ENCODE measurements around the gene ZNF462.

ZNF462 gene

DNA sequence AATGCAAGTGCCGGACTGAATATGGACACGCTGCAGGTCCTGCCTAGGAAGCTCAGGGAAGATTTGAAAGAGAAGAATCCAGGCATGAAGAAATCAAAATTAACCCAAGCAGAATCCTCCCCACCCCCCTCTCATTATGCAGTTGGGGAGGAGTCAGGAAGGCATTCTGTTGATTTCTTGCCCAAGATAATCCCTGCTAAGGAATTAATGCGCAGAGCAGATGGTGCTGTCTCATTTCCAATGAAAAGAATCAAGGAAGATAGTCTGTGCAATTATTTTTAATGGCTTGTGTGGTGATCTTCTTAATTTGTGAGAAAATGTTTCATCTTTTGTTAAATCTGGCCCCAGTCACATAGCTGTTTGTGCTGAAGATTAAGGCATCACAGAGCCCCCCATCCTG, 145.0 kb downstream of the ZNF462 start:
- Histone ChIP-seq H3K9ac (ENCODE audit: low read length) (no peak overlapping the region), H3K18ac (ENCODE audit: low read length) (no peak overlapping the region), H3K4ac (ENCODE audit: low read depth, low read length) (no peak overlapping the region), H2BK5ac (ENCODE audit: low read length) (no peak overlapping the region), H3K79me2 (ENCODE audit: control insufficient read depth, insufficient read depth, low read length) (no peaks in the 10 kb centered on the region), H2AK5ac (ENCODE audit: low read length) (no peak overlapping the region), H2BK15ac (replicated peaks; ENCODE audit: low read depth) (no peak overlapping the region), H3K4me1 (ENCODE audit: control insufficient read depth, low read depth, low read length) (peaks cover 8% of the 10 kb centered on the region), H3K4me2 (ENCODE audit: low read length) (no peak overlapping the region), H4K8ac (ENCODE audit: low read depth, low read length) (no peak overlapping the region), H3K27ac (ENCODE audit: low read depth, low read length) (no peak overlapping the region), H3K23ac (ENCODE audit: low read length) (no peak overlapping the region), H2BK120ac (ENCODE audit: low read depth, low read length) (no peak overlapping the region), H3K79me1 (ENCODE audit: low read length) (no peaks in the 10 kb centered on the region), H3K36me3 (ENCODE audit: control insufficient read depth, insufficient read depth, low read length) (no peaks in the 10 kb centered on the region), H3K27me3 (ENCODE audit: insufficient read depth, low read length, poor library complexity) (no peaks in the 10 kb centered on the region), H3K56ac (ENCODE audit: low read length) (no peak overlapping the region), H4K5ac (ENCODE audit: low read length) (no peak overlapping the region), H3K4me3 (ENCODE audit: low read length) (no peak overlapping the region)
- no CpG with 5 or more reads among the region's 3 CpGs for WGBS (ENCODE audit: extremely low coverage, insufficient coverage, low lambda C conversion rate)
- DNase-seq, result no peak

DNA sequence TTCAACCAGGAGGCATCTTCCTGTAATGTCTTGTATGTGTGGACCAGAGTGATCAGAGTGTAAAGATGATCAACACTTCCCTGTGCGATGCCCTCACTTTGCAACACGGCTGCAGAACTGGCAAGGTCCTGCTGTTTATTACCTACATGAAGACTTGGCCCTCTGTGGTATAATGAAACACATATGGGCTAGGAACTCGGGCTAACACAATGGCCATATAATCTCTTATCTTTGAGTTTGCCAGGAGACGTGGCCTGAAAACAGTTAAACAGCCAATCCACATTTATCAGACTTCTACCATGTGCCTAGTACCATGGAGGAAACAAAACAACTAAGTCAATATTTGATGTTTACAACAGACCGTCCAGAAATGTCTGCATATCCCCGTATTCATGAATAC, 145.5 kb downstream of the ZNF462 start:
- no peak overlapping the region for H3K23ac ChIP-seq (ENCODE audit: low read length)
- H3K4me2 ChIP-seq (ENCODE audit: low read length), result no peak overlapping the region
- H4K5ac ChIP-seq (ENCODE audit: low read length), result no peak overlapping the region
- no peak overlapping the region for H2BK15ac ChIP-seq (replicated peaks; ENCODE audit: low read depth)
- H2BK120ac ChIP-seq (ENCODE audit: low read depth, low read length), result no peak overlapping the region
- peaks cover 8% of the 10 kb centered on the region for H3K4me1 ChIP-seq (ENCODE audit: control insufficient read depth, low read depth, low read length)
- no peak overlapping the region for H3K18ac ChIP-seq (ENCODE audit: low read length)
- H3K79me2 ChIP-seq (ENCODE audit: control insufficient read depth, insufficient read depth, low read length), result no peaks in the 10 kb centered on the region
- no peak overlapping the region for H3K4ac ChIP-seq (ENCODE audit: low read depth, low read length)
- DNase-seq, result peak; percentile 52
- no peak overlapping the region for H3K9ac ChIP-seq (ENCODE audit: low read length)
- no peak overlapping the region for H2BK5ac ChIP-seq (ENCODE audit: low read length)
- no peak overlapping the region for H4K8ac ChIP-seq (ENCODE audit: low read depth, low read length)
- no peaks in the 10 kb centered on the region for H3K79me1 ChIP-seq (ENCODE audit: low read length)
- no peak overlapping the region for H3K56ac ChIP-seq (ENCODE audit: low read length)
- H3K27ac ChIP-seq (ENCODE audit: low read depth, low read length), result no peak overlapping the region
- no CpG with 5 or more reads among the region's 6 CpGs for WGBS (ENCODE audit: extremely low coverage, insufficient coverage, low lambda C conversion rate)
- no peaks in the 10 kb centered on the region for H3K27me3 ChIP-seq (ENCODE audit: insufficient read depth, low read length, poor library complexity)
- H2AK5ac ChIP-seq (ENCODE audit: low read length), result no peak overlapping the region
- no peak overlapping the region for H3K4me3 ChIP-seq (ENCODE audit: low read length)
- H3K36me3 ChIP-seq (ENCODE audit: control insufficient read depth, insufficient read depth, low read length), result no peaks in the 10 kb centered on the region

DNA sequence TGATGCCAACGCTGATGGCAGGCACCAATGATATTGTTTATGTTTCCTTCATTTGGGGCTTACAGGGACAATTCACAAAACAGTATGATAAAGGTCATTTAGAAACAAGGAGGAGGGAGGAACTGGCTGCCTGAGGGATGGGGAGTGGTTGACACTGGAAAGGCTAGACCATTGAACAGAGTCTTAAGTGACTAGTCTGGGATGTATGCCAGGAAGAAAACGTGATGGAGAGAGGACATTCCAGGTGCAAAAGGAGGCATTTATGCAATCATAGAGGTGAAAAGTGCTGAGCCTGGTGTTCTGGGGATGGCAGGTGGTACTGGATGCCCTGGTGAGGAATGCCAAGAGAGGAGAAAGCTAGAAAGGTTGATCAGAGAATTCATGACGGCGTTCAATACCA, 153.4 kb downstream of the ZNF462 start:
- Histone ChIP-seq H3K23ac (ENCODE audit: low read length) (no peak overlapping the region), H3K36me3 (ENCODE audit: control insufficient read depth, insufficient read depth, low read length) (no peaks in the 10 kb centered on the region), H3K27ac (ENCODE audit: low read depth, low read length) (no peak overlapping the region), H4K5ac (ENCODE audit: low read length) (no peak overlapping the region), H2BK120ac (ENCODE audit: low read depth, low read length) (no peak overlapping the region), H3K79me2 (ENCODE audit: control insufficient read depth, insufficient read depth, low read length) (no peaks in the 10 kb centered on the region), H3K9ac (ENCODE audit: low read length) (no peak overlapping the region), H3K4me1 (ENCODE audit: control insufficient read depth, low read depth, low read length) (no peaks in the 10 kb centered on the region), H3K4me2 (ENCODE audit: low read length) (no peak overlapping the region), H3K79me1 (ENCODE audit: low read length) (no peaks in the 10 kb centered on the region), H3K27me3 (ENCODE audit: insufficient read depth, low read length, poor library complexity) (no peaks in the 10 kb centered on the region), H3K18ac (ENCODE audit: low read length) (no peak overlapping the region), H3K4me3 (ENCODE audit: low read length) (no peak overlapping the region), H3K4ac (ENCODE audit: low read depth, low read length) (no peak overlapping the region), H2BK15ac (replicated peaks; ENCODE audit: low read depth) (no peak overlapping the region), H3K56ac (ENCODE audit: low read length) (no peak overlapping the region), H2BK5ac (ENCODE audit: low read length) (no peak overlapping the region), H2AK5ac (ENCODE audit: low read length) (no peak overlapping the region), H4K8ac (ENCODE audit: low read depth, low read length) (no peak overlapping the region)
- DNase-seq, result no peak
- no CpG with 5 or more reads among the region's 4 CpGs for WGBS (ENCODE audit: extremely low coverage, insufficient coverage, low lambda C conversion rate)

DNA sequence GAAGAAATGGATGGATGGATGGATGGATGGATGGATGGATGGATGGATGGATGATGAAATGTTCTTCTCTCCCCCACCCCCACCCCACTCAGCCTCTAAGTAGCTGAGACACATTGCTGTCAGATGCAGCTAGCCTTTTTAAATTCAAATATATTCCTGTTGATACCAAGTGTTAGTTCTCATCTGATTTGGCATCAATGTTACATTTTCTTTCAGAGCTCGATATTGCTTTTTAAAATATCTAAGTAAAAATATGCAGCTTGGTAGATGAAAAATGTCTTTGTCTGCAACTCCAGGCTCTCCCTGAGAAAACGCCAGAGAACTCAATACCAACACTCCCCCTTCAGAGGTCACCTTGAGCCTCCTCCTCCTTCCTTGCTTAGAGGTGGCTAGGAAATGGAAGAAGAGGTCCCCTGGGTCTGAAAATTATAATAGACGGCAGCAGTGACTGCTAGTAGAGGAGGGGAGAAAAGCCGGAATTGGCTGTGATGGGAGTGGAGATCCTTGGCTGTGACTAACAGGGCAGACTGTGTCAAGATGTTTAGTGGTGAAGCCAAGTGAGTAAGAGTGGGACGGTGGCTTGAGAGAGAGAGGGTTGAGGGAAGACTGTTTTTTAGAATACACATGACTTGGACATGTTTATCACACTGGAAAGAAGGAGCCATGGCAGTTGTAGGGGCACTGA, 156.0 kb downstream of the ZNF462 start:
- H3K4me1 ChIP-seq (ENCODE audit: control insufficient read depth, low read depth, low read length), result no peaks in the 10 kb centered on the region
- H4K8ac ChIP-seq (ENCODE audit: low read depth, low read length), result no peak overlapping the region
- H3K4ac ChIP-seq (ENCODE audit: low read depth, low read length), result no peak overlapping the region
- no peak overlapping the region for H4K5ac ChIP-seq (ENCODE audit: low read length)
- no peak overlapping the region for H3K9ac ChIP-seq (ENCODE audit: low read length)
- DNase-seq, result no peak
- no peak overlapping the region for H2BK15ac ChIP-seq (replicated peaks; ENCODE audit: low read depth)
- H3K23ac ChIP-seq (ENCODE audit: low read length), result no peak overlapping the region
- H2BK120ac ChIP-seq (ENCODE audit: low read depth, low read length), result no peak overlapping the region
- no peak overlapping the region for H3K4me3 ChIP-seq (ENCODE audit: low read length)
- H3K79me1 ChIP-seq (ENCODE audit: low read length), result no peaks in the 10 kb centered on the region
- H3K4me2 ChIP-seq (ENCODE audit: low read length), result no peak overlapping the region
- H3K27ac ChIP-seq (ENCODE audit: low read depth, low read length), result no peak overlapping the region
- no peaks in the 10 kb centered on the region for H3K36me3 ChIP-seq (ENCODE audit: control insufficient read depth, insufficient read depth, low read length)
- no peak overlapping the region for H2BK5ac ChIP-seq (ENCODE audit: low read length)
- WGBS (ENCODE audit: extremely low coverage, insufficient coverage, low lambda C conversion rate), result no CpG with 5 or more reads among the region's 5 CpGs
- H2AK5ac ChIP-seq (ENCODE audit: low read length), result no peak overlapping the region
- H3K79me2 ChIP-seq (ENCODE audit: control insufficient read depth, insufficient read depth, low read length), result no peaks in the 10 kb centered on the region
- H3K56ac ChIP-seq (ENCODE audit: low read length), result no peak overlapping the region
- no peak overlapping the region for H3K18ac ChIP-seq (ENCODE audit: low read length)
- no peaks in the 10 kb centered on the region for H3K27me3 ChIP-seq (ENCODE audit: insufficient read depth, low read length, poor library complexity)

DNA sequence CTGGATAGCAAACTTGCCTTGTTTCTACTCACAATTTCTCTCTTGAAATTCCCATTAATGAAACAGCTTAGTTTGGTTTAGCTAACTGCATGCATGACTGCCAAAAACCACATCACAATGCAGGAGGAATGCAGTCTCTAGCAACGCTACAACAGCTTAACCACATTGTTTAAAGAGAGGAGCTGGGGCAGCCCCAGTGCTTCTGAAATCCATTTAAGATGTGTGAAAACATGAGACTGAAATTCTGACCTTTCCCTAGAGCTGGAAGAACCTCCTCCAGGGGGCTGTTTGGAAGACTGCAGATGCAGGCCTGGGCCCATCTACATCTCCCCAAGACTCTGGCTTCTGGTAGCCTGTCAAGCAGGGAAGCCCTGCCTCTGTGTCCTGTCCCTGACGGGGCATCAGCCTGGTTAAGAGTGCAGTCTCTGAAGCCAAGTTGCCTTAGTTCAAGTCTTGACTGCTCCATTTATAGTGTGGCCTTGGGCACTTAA, 157.1 kb downstream of the ZNF462 start:
- peak; percentile 83 for DNase-seq
- no peak overlapping the region for H3K27ac ChIP-seq (ENCODE audit: low read depth, low read length)
- WGBS (ENCODE audit: extremely low coverage, insufficient coverage, low lambda C conversion rate), result no CpG with 5 or more reads among the region's 2 CpGs

DNA sequence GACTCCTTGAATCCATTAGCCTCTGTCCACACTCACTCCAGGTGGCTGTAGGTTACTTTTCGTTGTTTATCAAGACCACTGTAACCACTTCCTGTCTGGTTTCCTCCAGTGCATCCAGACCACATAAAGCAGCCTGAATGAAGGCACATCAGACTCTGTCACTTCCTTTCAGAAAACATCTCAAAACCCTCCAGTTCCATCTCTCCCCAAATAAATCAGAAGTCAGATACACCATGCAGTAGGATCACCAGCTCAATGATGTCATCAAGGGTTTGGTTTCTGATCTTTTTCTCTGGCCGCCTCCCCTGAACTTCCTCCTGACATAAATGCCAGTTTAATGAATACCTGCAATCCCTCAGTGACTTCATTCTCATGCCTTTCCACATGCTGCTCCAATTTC, 161.2 kb downstream of the ZNF462 start:
- Histone ChIP-seq H3K36me3 (ENCODE audit: control insufficient read depth, insufficient read depth, low read length) (no peaks in the 10 kb centered on the region), H4K8ac (ENCODE audit: low read depth, low read length) (no peak overlapping the region), H4K5ac (ENCODE audit: low read length) (no peak overlapping the region), H3K4me3 (ENCODE audit: low read length) (no peak overlapping the region), H3K27ac (ENCODE audit: low read depth, low read length) (no peak overlapping the region), H2BK5ac (ENCODE audit: low read length) (no peak overlapping the region), H2BK15ac (replicated peaks; ENCODE audit: low read depth) (no peak overlapping the region), H3K79me2 (ENCODE audit: control insufficient read depth, insufficient read depth, low read length) (no peaks in the 10 kb centered on the region), H3K4ac (ENCODE audit: low read depth, low read length) (no peak overlapping the region), H2AK5ac (ENCODE audit: low read length) (no peak overlapping the region), H3K4me1 (ENCODE audit: control insufficient read depth, low read depth, low read length) (no peaks in the 10 kb centered on the region), H3K23ac (ENCODE audit: low read length) (no peak overlapping the region), H2BK120ac (ENCODE audit: low read depth, low read length) (no peak overlapping the region), H3K9ac (ENCODE audit: low read length) (no peak overlapping the region), H3K79me1 (ENCODE audit: low read length) (no peaks in the 10 kb centered on the region), H3K4me2 (ENCODE audit: low read length) (no peak overlapping the region), H3K56ac (ENCODE audit: low read length) (no peak overlapping the region), H3K27me3 (ENCODE audit: insufficient read depth, low read length, poor library complexity) (no peaks in the 10 kb centered on the region), H3K18ac (ENCODE audit: low read length) (no peak overlapping the region)
- DNase-seq, result no peak
- no CpG with 5 or more reads among the region's 2 CpGs for WGBS (ENCODE audit: extremely low coverage, insufficient coverage, low lambda C conversion rate)

More for the DNA sequence above, 157.1 kb downstream of the ZNF462 start:
- Histone ChIP-seq H2AK5ac (ENCODE audit: low read length) (no peak overlapping the region), H3K4me3 (ENCODE audit: low read length) (no peak overlapping the region), H3K27me3 (ENCODE audit: insufficient read depth, low read length, poor library complexity) (no peaks in the 10 kb centered on the region), H3K36me3 (ENCODE audit: control insufficient read depth, insufficient read depth, low read length) (no peaks in the 10 kb centered on the region), H3K23ac (ENCODE audit: low read length) (no peak overlapping the region), H3K18ac (ENCODE audit: low read length) (no peak overlapping the region), H3K79me2 (ENCODE audit: control insufficient read depth, insufficient read depth, low read length) (no peaks in the 10 kb centered on the region), H3K4ac (ENCODE audit: low read depth, low read length) (no peak overlapping the region), H3K79me1 (ENCODE audit: low read length) (no peaks in the 10 kb centered on the region), H3K56ac (ENCODE audit: low read length) (no peak overlapping the region), H3K4me1 (ENCODE audit: control insufficient read depth, low read depth, low read length) (no peaks in the 10 kb centered on the region), H3K4me2 (ENCODE audit: low read length) (no peak overlapping the region), H2BK15ac (replicated peaks; ENCODE audit: low read depth) (no peak overlapping the region), H4K8ac (ENCODE audit: low read depth, low read length) (no peak overlapping the region), H4K5ac (ENCODE audit: low read length) (no peak overlapping the region), H2BK120ac (ENCODE audit: low read depth, low read length) (no peak overlapping the region), H3K9ac (ENCODE audit: low read length) (no peak overlapping the region), H2BK5ac (ENCODE audit: low read length) (no peak overlapping the region)

Data from mesendoderm (in vitro differentiated cells).